ENCODE measurements around the gene UNCX. TPM values are rescaled to one million over a fixed set of nuclear protein-coding genes. Genes with fewer than 3 reads are reported as not detected.

The UNCX gene
- total and polyA plus RNA-seq, 2 of the 8 experiments (the other 6 are each of a cell fraction or from before 2014, with no cell fraction given), result not detected

GRCh38 chr7:1200045-1200444, 32.6 kb upstream of the UNCX start:
- no peak overlapping the region for H3K14ac ChIP-seq (ENCODE audit: insufficient read length)
- H3K4ac ChIP-seq (replicated peaks; ENCODE audit: insufficient read length, low read depth, low read length), result no peak overlapping the region
- no peak overlapping the region for H4K5ac ChIP-seq (ENCODE audit: insufficient read length, low read depth, low read length)
- peaks cover 1% of the 10 kb centered on the region; the same call in 1 of the 2 replicates for H3K23me2 ChIP-seq (ENCODE audit: low read depth, low read length)
- no peak overlapping the region for H2BK120ac ChIP-seq (replicated peaks; ENCODE audit: low read depth, low read length)
- no peak overlapping the region for H2BK20ac ChIP-seq (ENCODE audit: low read length)
- no peaks in the 10 kb centered on the region for H3K36me3 ChIP-seq (ENCODE audit: control insufficient read depth in 2 of 4, insufficient read depth in 4 of 4, low read length in 3 of 4)
- POLR2A ChIA-PET (ENCODE audit: partially characterized antibody), result no interaction called here
- no peak overlapping the region for H3K4me3 ChIP-seq (ENCODE audit: extremely low read depth in 1 of 4, insufficient read depth in 2 of 4, low read depth in 3 of 4, low read length in 4 of 4)
- TF ChIP-seq TBP (IDR thresholded peaks at IDR 0.05; ENCODE audit: low read depth, low read length), result no peak
- no peak for TF ChIP-seq KDM5A (IDR thresholded peaks at IDR 0.05; ENCODE audit: low read length)
- TF ChIP-seq SAP30 (IDR thresholded peaks at IDR 0.05; ENCODE audit: insufficient read depth, insufficient replicate concordance, low read length), result no peak
- TF ChIP-seq FOSL1 (IDR thresholded peaks at IDR 0.05; ENCODE audit: insufficient read depth, low read depth, low read length), result no peak
- TF ChIP-seq RBBP5 (IDR thresholded peaks at IDR 0.05; ENCODE audit: borderline replicate concordance, low read depth, low read length), result no peak
- no peak for TF ChIP-seq RFX5 (IDR thresholded peaks at IDR 0.05; ENCODE audit: borderline replicate concordance, low read depth, low read length)
- TF ChIP-seq HDAC2 (IDR thresholded peaks at IDR 0.05; ENCODE audit: borderline replicate concordance in 1 of 2, low read depth in 2 of 2, low read length in 2 of 2), result no peak
- TF ChIP-seq SRF (IDR thresholded peaks at IDR 0.05; ENCODE audit: low read depth, low read length), result no peak
- no peak for TF ChIP-seq HDAC6 (IDR thresholded peaks at IDR 0.05; ENCODE audit: low read depth, low read length)
- TF ChIP-seq RXRA (IDR thresholded peaks at IDR 0.05; ENCODE audit: insufficient read depth, low read depth, low read length), result no peak
- TF ChIP-seq E2F6 (IDR thresholded peaks at IDR 0.05), result no peak
- FAIRE-seq (no peak), DNase-seq (ENCODE audit: low read depth in 1 of 2, low spot score in 2 of 2) (no peak)
- H3K4me1 ChIP-seq (replicated peaks in 1 of 4; ENCODE audit: control insufficient read depth in 3 of 4, insufficient read depth in 4 of 4, low read length in 3 of 4), result no peaks in the 10 kb centered on the region
- H3K27me3 ChIP-seq (replicated peaks in 1 of 4; ENCODE audit: control insufficient read depth in 3 of 4, extremely low read depth in 1 of 4, insufficient read depth in 3 of 4, low read length in 3 of 4), result no peaks in the 10 kb centered on the region
- H3K23ac ChIP-seq (ENCODE audit: insufficient read length), result no peak overlapping the region
- no peaks in the 10 kb centered on the region for H3K79me1 ChIP-seq (ENCODE audit: low read depth, low read length)
- no peak overlapping the region for H3K27ac ChIP-seq (ENCODE audit: low read depth, low read length)
- H2BK12ac ChIP-seq (ENCODE audit: low read depth, low read length), result no peak overlapping the region
- H4K91ac ChIP-seq (replicated peaks; ENCODE audit: insufficient read length, low read length), result no peak overlapping the region
- no peak overlapping the region for H4K8ac ChIP-seq (ENCODE audit: extremely low read depth, insufficient read depth, low read length)
- no peaks in the 10 kb centered on the region for H3K9me3 ChIP-seq (ENCODE audit: insufficient read depth in 2 of 2, low read depth in 1 of 2, low read length in 1 of 2)
- no peak overlapping the region for H2AK5ac ChIP-seq (ENCODE audit: low read depth, low read length)
- H3K79me2 ChIP-seq (ENCODE audit: control insufficient read depth in 1 of 2, insufficient read depth in 2 of 2, low read length in 2 of 2), result no peaks in the 10 kb centered on the region
- H4K20me1 ChIP-seq (replicated peaks in 1 of 2; ENCODE audit: control insufficient read depth in 1 of 2, insufficient read depth in 2 of 2, low read length in 2 of 2), result no peaks in the 10 kb centered on the region
- H2BK5ac ChIP-seq (ENCODE audit: low read depth, low read length), result no peak overlapping the region
- no peak overlapping the region for H3K9ac ChIP-seq (replicated peaks in 1 of 4; ENCODE audit: extremely low read depth in 1 of 4, low read depth in 3 of 4, low read length in 3 of 4)
- no peak overlapping the region for H3K4me2 ChIP-seq (ENCODE audit: insufficient read depth in 1 of 2, low read depth in 2 of 2, low read length in 2 of 2)
- H3K56ac ChIP-seq (replicated peaks; ENCODE audit: insufficient read length, low read depth, low read length), result no peak overlapping the region
- H2AFZ ChIP-seq (ENCODE audit: low read length), result no peak overlapping the region
- H3K18ac ChIP-seq (ENCODE audit: extremely low read depth, low read length), result no peak overlapping the region
- CTCF ChIA-PET (ENCODE audit: partially characterized antibody), result interaction anchor here (0.6 kb wide), 1 partner anchor 114 kb away, joined by 6 read pairs; no protein-coding TSS in a partner anchor
- H2BK15ac ChIP-seq (ENCODE audit: low read length), result no peak overlapping the region
- WGBS, 2 experiments (ENCODE audit: extremely low coverage in 1 of 2, insufficient coverage in 1 of 2, insufficient read length in 1 of 2, insufficient replicate concordance in 2 of 2, low coverage in 1 of 2, low lambda C conversion rate in 2 of 2, missing lambda C conversion rate in 1 of 2), result 96% methylated on average over 19 of the region's 19 CpGs; no CpG with 5 or more reads in 1 of the 2 experiments
